HL-60 (cell line): Measurements from ENCODE around the gene PDE11A.

Experiments used
- GABPA ChIP-seq: IDR thresholded peaks from 2 replicates; pipeline ENCODE4 v1.6.1; 2012; ENCODE audit warnings: low read depth
- TF ChIP-seq, protein P1 (sequence below): IDR thresholded peaks from one replicate; pipeline ENCODE4 v1.5.1; 2011; ENCODE audit warnings: low read length, control low read depth, inconsistent platforms; ENCODE audit not compliant: insufficient read depth

DNA sequence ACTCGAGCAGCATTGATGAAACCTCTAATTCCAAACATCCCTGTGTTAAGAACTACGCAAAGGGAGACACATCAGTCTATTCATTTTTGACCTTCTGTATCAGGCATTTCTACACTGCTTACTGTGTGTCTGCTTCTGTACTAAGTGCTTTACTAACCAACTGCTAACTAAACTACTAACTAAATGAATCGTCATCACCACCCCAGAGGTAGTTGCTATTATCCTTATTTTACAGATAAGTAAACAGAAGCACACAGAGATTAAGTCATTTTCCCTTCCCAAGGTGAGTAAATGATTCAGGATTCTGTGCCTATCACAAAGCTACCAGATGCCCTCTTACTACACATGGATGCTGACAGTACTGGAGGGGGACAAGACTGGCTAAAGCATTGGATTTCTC is 395.9 kb downstream of the PDE11A start:
- TF ChIP-seq GABPA = no peak
- TF ChIP-seq, protein P1, sequence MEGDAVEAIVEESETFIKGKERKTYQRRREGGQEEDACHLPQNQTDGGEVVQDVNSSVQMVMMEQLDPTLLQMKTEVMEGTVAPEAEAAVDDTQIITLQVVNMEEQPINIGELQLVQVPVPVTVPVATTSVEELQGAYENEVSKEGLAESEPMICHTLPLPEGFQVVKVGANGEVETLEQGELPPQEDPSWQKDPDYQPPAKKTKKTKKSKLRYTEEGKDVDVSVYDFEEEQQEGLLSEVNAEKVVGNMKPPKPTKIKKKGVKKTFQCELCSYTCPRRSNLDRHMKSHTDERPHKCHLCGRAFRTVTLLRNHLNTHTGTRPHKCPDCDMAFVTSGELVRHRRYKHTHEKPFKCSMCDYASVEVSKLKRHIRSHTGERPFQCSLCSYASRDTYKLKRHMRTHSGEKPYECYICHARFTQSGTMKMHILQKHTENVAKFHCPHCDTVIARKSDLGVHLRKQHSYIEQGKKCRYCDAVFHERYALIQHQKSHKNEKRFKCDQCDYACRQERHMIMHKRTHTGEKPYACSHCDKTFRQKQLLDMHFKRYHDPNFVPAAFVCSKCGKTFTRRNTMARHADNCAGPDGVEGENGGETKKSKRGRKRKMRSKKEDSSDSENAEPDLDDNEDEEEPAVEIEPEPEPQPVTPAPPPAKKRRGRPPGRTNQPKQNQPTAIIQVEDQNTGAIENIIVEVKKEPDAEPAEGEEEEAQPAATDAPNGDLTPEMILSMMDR = no peak
